ENCODE data around the gene ECPAS.

DNA sequence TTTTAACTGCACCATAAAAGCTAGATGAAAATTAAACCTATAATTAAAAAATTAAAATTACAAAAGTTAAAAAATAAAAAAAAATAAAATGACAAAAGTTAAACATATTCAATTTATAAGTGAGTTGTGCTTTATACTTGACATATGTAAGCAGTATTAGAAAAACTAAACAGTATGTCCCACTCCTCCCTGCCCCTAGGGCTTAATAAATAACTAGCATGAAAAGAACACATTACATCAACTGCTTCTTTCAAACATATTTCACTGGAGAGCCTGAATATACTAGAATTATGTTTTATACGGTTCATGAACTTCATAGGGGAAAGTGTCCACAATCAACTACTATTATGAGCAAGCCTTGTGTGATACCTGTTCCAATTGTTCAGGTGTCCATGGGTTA lies 47.6 kb downstream of the ECPAS start:
- TF ChIP-seq, protein P1, sequence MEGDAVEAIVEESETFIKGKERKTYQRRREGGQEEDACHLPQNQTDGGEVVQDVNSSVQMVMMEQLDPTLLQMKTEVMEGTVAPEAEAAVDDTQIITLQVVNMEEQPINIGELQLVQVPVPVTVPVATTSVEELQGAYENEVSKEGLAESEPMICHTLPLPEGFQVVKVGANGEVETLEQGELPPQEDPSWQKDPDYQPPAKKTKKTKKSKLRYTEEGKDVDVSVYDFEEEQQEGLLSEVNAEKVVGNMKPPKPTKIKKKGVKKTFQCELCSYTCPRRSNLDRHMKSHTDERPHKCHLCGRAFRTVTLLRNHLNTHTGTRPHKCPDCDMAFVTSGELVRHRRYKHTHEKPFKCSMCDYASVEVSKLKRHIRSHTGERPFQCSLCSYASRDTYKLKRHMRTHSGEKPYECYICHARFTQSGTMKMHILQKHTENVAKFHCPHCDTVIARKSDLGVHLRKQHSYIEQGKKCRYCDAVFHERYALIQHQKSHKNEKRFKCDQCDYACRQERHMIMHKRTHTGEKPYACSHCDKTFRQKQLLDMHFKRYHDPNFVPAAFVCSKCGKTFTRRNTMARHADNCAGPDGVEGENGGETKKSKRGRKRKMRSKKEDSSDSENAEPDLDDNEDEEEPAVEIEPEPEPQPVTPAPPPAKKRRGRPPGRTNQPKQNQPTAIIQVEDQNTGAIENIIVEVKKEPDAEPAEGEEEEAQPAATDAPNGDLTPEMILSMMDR (IDR thresholded peaks at IDR 0.05; ENCODE audit: insufficient read depth, low read length) = no peak
- TF ChIP-seq POLR2AphosphoS5 (IDR thresholded peaks at IDR 0.05; ENCODE audit: low read depth) (no peak), GABPA (IDR thresholded peaks at IDR 0.05; ENCODE audit: low read depth) (no peak), SPI1 (IDR thresholded peaks at IDR 0.05; ENCODE audit: borderline replicate concordance, low read depth) (no peak)
- TF ChIP-seq, protein P2, sequence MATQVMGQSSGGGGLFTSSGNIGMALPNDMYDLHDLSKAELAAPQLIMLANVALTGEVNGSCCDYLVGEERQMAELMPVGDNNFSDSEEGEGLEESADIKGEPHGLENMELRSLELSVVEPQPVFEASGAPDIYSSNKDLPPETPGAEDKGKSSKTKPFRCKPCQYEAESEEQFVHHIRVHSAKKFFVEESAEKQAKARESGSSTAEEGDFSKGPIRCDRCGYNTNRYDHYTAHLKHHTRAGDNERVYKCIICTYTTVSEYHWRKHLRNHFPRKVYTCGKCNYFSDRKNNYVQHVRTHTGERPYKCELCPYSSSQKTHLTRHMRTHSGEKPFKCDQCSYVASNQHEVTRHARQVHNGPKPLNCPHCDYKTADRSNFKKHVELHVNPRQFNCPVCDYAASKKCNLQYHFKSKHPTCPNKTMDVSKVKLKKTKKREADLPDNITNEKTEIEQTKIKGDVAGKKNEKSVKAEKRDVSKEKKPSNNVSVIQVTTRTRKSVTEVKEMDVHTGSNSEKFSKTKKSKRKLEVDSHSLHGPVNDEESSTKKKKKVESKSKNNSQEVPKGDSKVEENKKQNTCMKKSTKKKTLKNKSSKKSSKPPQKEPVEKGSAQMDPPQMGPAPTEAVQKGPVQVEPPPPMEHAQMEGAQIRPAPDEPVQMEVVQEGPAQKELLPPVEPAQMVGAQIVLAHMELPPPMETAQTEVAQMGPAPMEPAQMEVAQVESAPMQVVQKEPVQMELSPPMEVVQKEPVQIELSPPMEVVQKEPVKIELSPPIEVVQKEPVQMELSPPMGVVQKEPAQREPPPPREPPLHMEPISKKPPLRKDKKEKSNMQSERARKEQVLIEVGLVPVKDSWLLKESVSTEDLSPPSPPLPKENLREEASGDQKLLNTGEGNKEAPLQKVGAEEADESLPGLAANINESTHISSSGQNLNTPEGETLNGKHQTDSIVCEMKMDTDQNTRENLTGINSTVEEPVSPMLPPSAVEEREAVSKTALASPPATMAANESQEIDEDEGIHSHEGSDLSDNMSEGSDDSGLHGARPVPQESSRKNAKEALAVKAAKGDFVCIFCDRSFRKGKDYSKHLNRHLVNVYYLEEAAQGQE (IDR thresholded peaks at IDR 0.05; ENCODE audit: insufficient replicate concordance, low read depth) = no peak

All from HL-60 (cell line).